Bronchial epithelial cell (primary cell): Measurements from ENCODE around the gene JOSD2. TPM values are rescaled to one million over a fixed set of nuclear protein-coding genes. Genes with fewer than 3 reads are reported as not detected.

ENCODE experiments used
- DNase-seq: peaks from one replicate; pipeline ENCODE4 v3.0.0-alpha.2; 2010; ENCODE audit warnings: low read depth
- FAIRE-seq: peaks from 2 replicates; lab custom pipeline; 2011; peaks lifted over from hg19 to GRCh38; lab: Jason Lieb, UNC
- H3K27me3 ChIP-seq: 2 replicates; pipeline ENCODE4 v1.5.1; 2011; ENCODE audit warnings: low read length; ENCODE audit not compliant: control insufficient read depth, insufficient read depth
- H3K36me3 ChIP-seq: 2 replicates; pipeline ENCODE4 v1.5.1; 2011; ENCODE audit warnings: low read length; ENCODE audit not compliant: control insufficient read depth, insufficient read depth
- H3K4me3 ChIP-seq: 2 replicates; pipeline ENCODE4 v1.5.1; 2011; ENCODE audit warnings: mild to moderate bottlenecking, low read depth, low read length, control low read depth
- CTCF ChIP-seq: IDR thresholded peaks from 2 replicates; pipeline ENCODE4 v1.5.1; 2011; ENCODE audit warnings: mild to moderate bottlenecking, moderate library complexity, low read length, control low read depth, inconsistent platforms; ENCODE audit not compliant: insufficient read depth, severe bottlenecking
- total RNA-seq: library from RNA; depleted of rRNA; stranded (reverse); fragments of >200 nt; gene quantifications from 2 replicates; pipeline ENCODE4 v1.2.1, GENCODE V29; 2014

The JOSD2 gene
- total RNA-seq, 1 donor from 2014 or later, result 10.5 TPM

DNA sequence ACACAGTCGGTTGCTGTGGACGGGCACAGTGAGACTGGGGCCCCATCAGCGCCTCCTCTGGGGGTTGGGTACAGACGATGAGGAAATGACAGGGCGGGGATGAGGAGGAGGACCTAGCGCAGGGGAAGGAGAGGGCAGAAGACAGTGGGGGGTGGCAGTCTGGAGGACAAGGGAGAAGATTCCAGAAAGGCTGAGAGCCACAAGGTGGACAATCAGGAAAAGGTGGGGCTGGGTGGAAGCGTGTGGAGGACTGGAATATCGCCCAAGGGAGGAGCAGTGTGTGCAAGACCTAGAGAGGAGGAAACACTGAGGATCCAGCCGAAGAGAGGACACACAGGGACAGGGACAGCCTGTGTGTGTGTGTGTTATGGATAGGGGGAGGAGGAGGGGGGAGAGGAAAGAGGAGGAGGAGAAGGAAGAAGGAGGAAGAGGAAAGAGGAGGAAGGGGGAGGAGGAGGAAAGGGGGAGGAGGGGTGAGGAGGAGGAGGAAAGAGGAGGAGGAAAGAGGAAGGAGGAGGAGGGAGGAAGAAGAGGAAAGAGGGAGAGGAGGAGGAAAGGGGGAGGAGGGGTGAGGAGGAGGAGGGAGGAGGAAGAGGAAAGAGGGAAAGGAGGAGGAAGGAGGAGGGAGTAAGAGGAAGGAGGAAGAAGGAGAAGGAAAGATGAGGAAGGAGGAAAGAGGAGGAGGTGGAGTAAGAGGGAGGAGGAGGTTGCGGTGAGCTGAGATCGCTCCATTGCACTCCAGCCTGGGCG is 18.5 kb downstream of the JOSD2 start:
- no peaks in the 10 kb centered on the region for H3K36me3 ChIP-seq
- no peaks in the 10 kb centered on the region for H3K27me3 ChIP-seq
- no peak for TF ChIP-seq CTCF
- no peak for FAIRE-seq
- DNase-seq, result no peak
- H3K4me3 ChIP-seq, result no peak overlapping the region

- DNase-seq (no peak), FAIRE-seq (no peak)
- Histone ChIP-seq H3K36me3 (no peaks in the 10 kb centered on the region), H3K4me3 (no peak overlapping the region), H3K27me3 (no peaks in the 10 kb centered on the region)
- TF ChIP-seq CTCF, result no peak
Observed at GRCh38 chr19:50490991-50491472, 20.0 kb downstream of the JOSD2 start.

- no peak for FAIRE-seq
- H3K4me3 ChIP-seq, result no peak overlapping the region
Observed at GRCh38 chr19:50490411-50490811, 20.6 kb downstream of the JOSD2 start.

GRCh38 chr19:50489461-50490011 is 21.5 kb downstream of the JOSD2 start:
- Histone ChIP-seq H3K36me3 (no peaks in the 10 kb centered on the region), H3K4me3 (no peak overlapping the region), H3K27me3 (no peaks in the 10 kb centered on the region)
- DNase-seq, result no peak
- no peak for TF ChIP-seq CTCF
- FAIRE-seq, result no peak

More at GRCh38 chr19:50490411-50490811, 20.6 kb downstream of the JOSD2 start:
- Histone ChIP-seq H3K36me3 (no peaks in the 10 kb centered on the region), H3K27me3 (no peaks in the 10 kb centered on the region)
- no peak for TF ChIP-seq CTCF
- DNase-seq, result no peak

DNA sequence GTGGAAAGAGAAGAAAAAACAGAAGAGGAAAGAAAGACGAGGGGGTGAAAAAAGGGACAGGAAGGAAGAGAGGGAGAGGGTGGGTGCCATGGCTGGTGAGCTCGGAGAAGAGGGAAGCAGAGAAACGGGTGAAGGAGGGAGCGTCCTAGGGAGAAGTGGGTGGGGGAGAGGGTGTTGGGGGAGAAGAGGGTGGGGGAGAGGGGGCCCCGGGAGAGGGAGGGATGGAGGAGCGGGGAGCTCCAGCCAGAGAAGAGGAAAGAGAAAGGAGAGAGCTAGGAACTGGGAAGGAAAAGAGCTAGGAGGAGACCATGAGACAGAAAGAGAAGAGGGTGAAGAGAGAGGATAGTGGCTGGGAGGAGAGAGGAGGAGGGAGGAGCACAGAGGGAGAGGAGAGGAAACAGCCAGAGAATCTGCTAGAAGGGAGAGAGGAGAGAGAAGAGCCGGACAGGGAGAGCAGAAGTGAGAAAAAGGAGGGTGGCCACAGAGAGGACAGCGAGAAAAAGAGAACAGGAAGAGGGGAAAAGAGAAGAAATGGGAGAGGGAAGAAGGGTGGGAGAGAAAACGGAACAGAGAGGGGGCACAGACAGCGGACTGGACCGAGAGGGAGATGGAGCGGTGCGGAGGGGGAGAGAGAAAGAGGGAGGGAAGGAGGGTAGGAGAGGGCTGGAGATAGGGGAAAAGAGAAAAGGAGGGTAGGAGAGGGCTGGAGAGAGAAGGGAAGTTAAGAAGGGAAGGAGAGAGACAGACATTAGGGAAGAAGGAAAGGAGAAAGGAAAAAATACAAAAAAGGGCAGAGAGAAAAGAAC is 22.4 kb downstream of the JOSD2 start:
- FAIRE-seq (no peak), DNase-seq (no peak)
- H3K36me3 ChIP-seq, result no peaks in the 10 kb centered on the region
- TF ChIP-seq CTCF, result no peak
- H3K27me3 ChIP-seq, result no peaks in the 10 kb centered on the region
- no peak overlapping the region for H3K4me3 ChIP-seq
